IMR-90 (cell line): ENCODE results near the gene MID1. TPM values are rescaled to one million over a fixed set of nuclear protein-coding genes. Genes with fewer than 3 reads are reported as not detected.

Source experiments
- ATAC-seq: fragments of 200-7000 bp; cut with Tn5 transposase; 2 replicates; pipeline ENCODE4 v1.9.1; 2020; ENCODE audit warnings: low read depth, mild to moderate bottlenecking, moderate library complexity
- BruUV-seq: library from RNA; stranded (reverse); fragments of 400-500 nt; replicated peaks from 2 replicates; lab custom pipeline; 2021; lab: Mats Ljungman, UMichigan
- CTCF ChIA-PET: fragments of 300-600 bp; formaldehyde crosslinking; extraction: SDS; loops from one replicate; lab custom pipeline; 2021; ENCODE audit warnings: antibody characterized with exemption; lab: Yijun Ruan, JAX
- POLR2A ChIA-PET: fragments of 300-600 bp; sonication (Branson Sonifier 250); formaldehyde crosslinking; loops from one replicate; lab custom pipeline; 2022; ENCODE audit warnings: antibody characterized with exemption; ENCODE audit not compliant: unreplicated experiment; lab: Charles Lee
- DNase-seq: peaks from one replicate; pipeline ENCODE4 v3.0.0; 2013
- H2AFZ ChIP-seq: replicated peaks from 2 replicates; pipeline ENCODE3; 2013; ENCODE audit warnings: low read length, mild to moderate bottlenecking; ENCODE audit not compliant: poor library complexity
- H2AK5ac ChIP-seq: 2 replicates; pipeline ENCODE4 v1.6.1; 2013; ENCODE audit warnings: low read depth, low read length, inconsistent platforms
- H2AK9ac ChIP-seq: replicated peaks from 2 replicates; pipeline ENCODE3; 2013; ENCODE audit warnings: mild to moderate bottlenecking, low read depth, low read length, moderate library complexity; ENCODE audit not compliant: poor library complexity
- H2BK120ac ChIP-seq: 2 replicates; pipeline ENCODE4 v1.6.1; 2013; ENCODE audit warnings: low read depth, low read length, inconsistent platforms
- H2BK15ac ChIP-seq: 3 replicates; pipeline ENCODE4 v1.6.1; 2013; ENCODE audit warnings: low read depth, low read length, inconsistent platforms
- H2BK20ac ChIP-seq: 2 replicates; pipeline ENCODE4 v1.6.1; 2013; ENCODE audit warnings: low read depth, mild to moderate bottlenecking, inconsistent platforms, low read length, moderate library complexity
- H2BK5ac ChIP-seq: 2 replicates; pipeline ENCODE4 v1.6.1; 2013; ENCODE audit warnings: mild to moderate bottlenecking, low read depth, low read length, inconsistent platforms; ENCODE audit not compliant: poor library complexity, severe bottlenecking
- H3K14ac ChIP-seq: replicated peaks from 2 replicates; pipeline ENCODE4 v1.6.1; 2013; ENCODE audit warnings: low read depth, low read length, inconsistent platforms
- H3K18ac ChIP-seq: 2 replicates; pipeline ENCODE4 v1.6.1; 2013; ENCODE audit warnings: low read depth, low read length, control low read depth
- H3K23ac ChIP-seq: 2 replicates; pipeline ENCODE4 v1.6.1; 2013; ENCODE audit warnings: low read depth, low read length, inconsistent platforms
- H3K27ac ChIP-seq: 2 replicates; pipeline ENCODE4 v1.5.1; 2013; ENCODE audit warnings: mild to moderate bottlenecking, control low read depth, low read length; ENCODE audit not compliant: insufficient read depth
- H3K27me3 ChIP-seq: 2 replicates; pipeline ENCODE4 v1.6.1; 2013; ENCODE audit warnings: low read length; ENCODE audit not compliant: control insufficient read depth, insufficient read depth
- H3K36me3 ChIP-seq: 2 replicates; pipeline ENCODE4 v1.6.1; 2013; ENCODE audit warnings: low read length, mixed read lengths; ENCODE audit not compliant: control insufficient read depth, insufficient read depth
- H3K4ac ChIP-seq: 2 replicates; pipeline ENCODE4 v1.6.1; 2013; ENCODE audit warnings: low read depth, low read length, inconsistent platforms
- H3K4me1 ChIP-seq: 2 replicates; pipeline ENCODE4 v1.6.1; 2013; ENCODE audit warnings: low read length, mixed read lengths; ENCODE audit not compliant: control insufficient read depth, insufficient read depth
- H3K4me2 ChIP-seq: 2 replicates; pipeline ENCODE4 v1.6.1; 2013; ENCODE audit warnings: low read depth, mild to moderate bottlenecking, control low read depth, low read length, moderate library complexity
- H3K4me3 ChIP-seq: 2 replicates; pipeline ENCODE4 v1.5.1; 2013; ENCODE audit warnings: low read depth, mild to moderate bottlenecking, control low read depth, low read length, moderate library complexity; ENCODE audit not compliant: insufficient read depth
- H3K56ac ChIP-seq: 2 replicates; pipeline ENCODE4 v1.6.1; 2013; ENCODE audit warnings: low read length, inconsistent platforms; ENCODE audit not compliant: insufficient read depth; ENCODE audit errors: extremely low read depth
- H3K79me1 ChIP-seq, 2 experiments: 2 replicates each; pipeline ENCODE4 v1.6.1; 2013; ENCODE audit warnings: low read length in 2 of 2, inconsistent platforms in 1 of 2, low read depth in 1 of 2
- H3K9ac ChIP-seq: 2 replicates; pipeline ENCODE4 v1.6.1; 2013; ENCODE audit warnings: low read depth, low read length, control low read depth
- H3K9me1 ChIP-seq: 2 replicates; pipeline ENCODE4 v1.6.1; 2013; ENCODE audit warnings: low read length, inconsistent platforms; ENCODE audit not compliant: insufficient read depth
- H3K9me3 ChIP-seq: 2 replicates; pipeline ENCODE4 v1.6.1; 2013; ENCODE audit warnings: low read length; ENCODE audit not compliant: control insufficient read depth, insufficient read depth
- H4K20me1 ChIP-seq: 2 replicates; pipeline ENCODE4 v1.6.1; 2013; ENCODE audit warnings: low read length, inconsistent platforms; ENCODE audit not compliant: insufficient read depth
- H4K5ac ChIP-seq: 2 replicates; pipeline ENCODE4 v1.6.1; 2013; ENCODE audit warnings: mild to moderate bottlenecking, low read depth, low read length, control low read depth
- H4K8ac ChIP-seq, 2 experiments: 2 replicates each; pipeline ENCODE4 v1.6.1; 2013; ENCODE audit warnings: low read depth in 2 of 2, low read length in 2 of 2, control low read depth in 1 of 2, inconsistent platforms in 1 of 2
- H4K91ac ChIP-seq: 2 replicates; pipeline ENCODE4 v1.6.1; 2013; ENCODE audit warnings: low read depth, low read length, inconsistent platforms; ENCODE audit not compliant: insufficient read depth
- BHLHE40 ChIP-seq: fragments of 150-350 bp; IDR thresholded peaks from 2 replicates; pipeline ENCODE4 v1.6.1; 2016; ENCODE audit warnings: mild to moderate bottlenecking, low read depth, low read length
- CEBPB ChIP-seq: IDR thresholded peaks from 2 replicates; pipeline ENCODE4 v1.6.1; 2012; ENCODE audit warnings: low read depth, low read length, improper control_type of control experiment
- CTCF ChIP-seq: conservative IDR thresholded peaks from 2 replicates; pipeline ENCODE4 v1.5.1; 2012; ENCODE audit warnings: mild to moderate bottlenecking, low read depth, low read length, improper control_type of control experiment
- MAFK ChIP-seq: IDR thresholded peaks from 2 replicates; pipeline ENCODE4 v1.6.1; 2012; ENCODE audit warnings: low read depth, low read length, improper control_type of control experiment
- MAZ ChIP-seq: IDR thresholded peaks from 2 replicates; pipeline ENCODE4 v1.6.1; 2012; ENCODE audit warnings: low read depth, mild to moderate bottlenecking, low read length, improper control_type of control experiment, moderate library complexity, borderline replicate concordance
- MXI1 ChIP-seq: IDR thresholded peaks from 2 replicates; pipeline ENCODE4 v1.6.1; 2012; ENCODE audit warnings: low read depth, mild to moderate bottlenecking, low read length, moderate library complexity, borderline replicate concordance
- NFE2L2 ChIP-seq: fragments of 150-350 bp; IDR thresholded peaks from 2 replicates; pipeline ENCODE4 v1.6.1; 2016; ENCODE audit warnings: low read depth, mild to moderate bottlenecking, low read length
- POLR2A ChIP-seq: IDR thresholded peaks from 2 replicates; pipeline ENCODE4 v1.6.1; 2012; ENCODE audit warnings: mild to moderate bottlenecking, low read depth, low read length
- RCOR1 ChIP-seq: IDR thresholded peaks from 2 replicates; pipeline ENCODE4 v1.6.1; 2012; ENCODE audit warnings: mild to moderate bottlenecking, low read length, improper control_type of control experiment; ENCODE audit not compliant: insufficient replicate concordance
- RFX5 ChIP-seq: IDR thresholded peaks from 2 replicates; pipeline ENCODE4 v1.8.0; 2012; ENCODE audit warnings: low read depth, mild to moderate bottlenecking, low read length, moderate library complexity
- SMC3 ChIP-seq: fragments of 150-350 bp; IDR thresholded peaks from 2 replicates; pipeline ENCODE4 v1.6.1; 2016; ENCODE audit warnings: low read depth, mild to moderate bottlenecking, antibody characterized with exemption, low read length, moderate library complexity
- WGBS, 2 experiments: methylation state at CpG; one replicate each; pipeline versions ENCODE4 v1.1.5 to v1.1.7; 2013; ENCODE audit warnings: missing lambda C conversion rate in 2 of 2; ENCODE audit not compliant: insufficient read length in 1 of 2; ENCODE audit errors: extremely low coverage in 2 of 2; 5-methylcytosine and 5-hydroxymethylcytosine counted together
- dilution Hi-C: fragments of 300-500 bp; cut with HindIII; formaldehyde crosslinking; loops from one replicate; pipeline ENCODE4 v1.14.3; 2018; ENCODE audit warnings: low sequenced_read_pairs; ENCODE audit not compliant: unreplicated experiment
- in situ Hi-C: fragments of 300-500 bp; cut with MboI; formaldehyde crosslinking; loops from 3 replicates; pipeline ENCODE4 v1.14.3; 2019; ENCODE audit warnings: low sequenced_read_pairs, inconsistent platforms, mixed read lengths
- intact Hi-C: fragments of 100-400 bp; cut with micrococcal nuclease; formaldehyde crosslinking; loops from 2 replicates; pipeline ENCODE4 v1.10.0; 2022
- polyA plus RNA-seq, 3 experiments: library from polyadenylated mRNA; depleted of rRNA; stranded (reverse); fragments of >200 nt; gene quantifications; 2 replicates each; pipeline ENCODE4 v1.2.3, GENCODE V29; 2012; ENCODE audit warnings: low replicate concordance in 1 of 3
- total RNA-seq: library from RNA; depleted of rRNA; stranded (reverse); fragments of >200 nt; gene quantifications from 2 replicates; pipeline ENCODE4 v1.2.3, GENCODE V29; 2012

MID1 gene
- total and polyA plus RNA-seq, 2 of the 4 experiments (the other 2 are of a cell fraction): 37.2 to 106 TPM

DNA sequence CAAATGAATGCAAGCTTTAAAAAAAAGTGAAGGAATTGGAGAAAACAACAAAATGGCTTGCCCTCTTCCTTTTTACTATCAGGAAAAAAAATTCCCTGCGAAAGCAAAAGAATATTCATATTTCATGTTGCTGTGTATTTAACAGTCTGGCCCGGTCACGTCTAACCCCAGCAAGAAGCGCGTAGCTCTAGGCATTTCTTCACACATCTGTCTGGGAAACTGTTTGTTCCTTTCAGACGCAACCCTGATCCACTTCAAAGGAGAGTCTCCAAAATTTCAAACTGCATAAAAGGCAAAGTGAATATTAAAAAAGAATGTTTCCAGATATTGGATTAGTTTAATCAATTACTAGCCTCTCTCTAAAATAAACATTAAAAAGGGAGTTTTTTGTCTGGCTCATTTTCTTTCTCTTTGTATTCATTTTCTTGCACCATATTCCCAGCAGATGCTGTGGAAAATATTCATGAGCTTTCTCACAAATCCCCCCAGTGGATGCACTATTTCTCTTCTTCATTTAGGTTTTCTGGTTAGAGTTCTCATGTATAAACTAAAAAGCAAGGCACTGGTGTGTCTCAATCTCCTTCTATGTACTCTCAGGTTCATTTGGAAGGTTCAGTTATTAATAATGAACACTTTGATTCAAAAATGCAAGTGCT lies 145.3 kb downstream of the MID1 start:
- H3K9ac ChIP-seq: no peak overlapping the region
- TF ChIP-seq CEBPB (no peak), CTCF (no peak), SMC3 (no peak), NFE2L2 (no peak), POLR2A (no peak), MXI1 (no peak), BHLHE40 (no peak), MAFK (no peak), MAZ (no peak), RCOR1 (no peak), RFX5 (no peak)
- BruUV-seq: no TSS peak
- no peaks in the 10 kb centered on the region for H3K9me3 ChIP-seq
- no peak overlapping the region for H2BK5ac ChIP-seq
- H3K56ac ChIP-seq: no peak overlapping the region
- H3K14ac ChIP-seq: no peak overlapping the region
- H3K4me3 ChIP-seq: no peak overlapping the region
- peaks cover 0 to 5% of the 10 kb centered on the region in 2 experiments; a peak in 1 of 4 replicates for H3K79me1 ChIP-seq
- no peak overlapping the region for H4K8ac ChIP-seq
- dilution Hi-C loops: no loop called here
- H3K27ac ChIP-seq: no peak overlapping the region
- H2AK5ac ChIP-seq: no peak overlapping the region
- no peak overlapping the region for H3K23ac ChIP-seq
- H4K91ac ChIP-seq: no peak overlapping the region
- WGBS, 2 experiments: no CpG with 5 or more reads among the region's 6 CpGs
- no peak overlapping the region for H3K18ac ChIP-seq
- POLR2A ChIA-PET: no interaction called here
- intact Hi-C loops: loop anchor here (5.0 kb wide), 1 partner anchor 142 kb away; no protein-coding TSS in a partner anchor
- no peak overlapping the region for H4K5ac ChIP-seq
- no peaks in the 10 kb centered on the region for H4K20me1 ChIP-seq
- H3K36me3 ChIP-seq: peaks cover 6% of the 10 kb centered on the region
- H2AFZ ChIP-seq: no peak overlapping the region
- H2BK20ac ChIP-seq: no peak overlapping the region
- H3K9me1 ChIP-seq: no peaks in the 10 kb centered on the region
- no peak overlapping the region for H3K4ac ChIP-seq
- H2BK120ac ChIP-seq: no peak overlapping the region
- H3K4me1 ChIP-seq: peaks cover 8% of the 10 kb centered on the region; the same call in 1 of the 2 replicates
- no peak overlapping the region for H2AK9ac ChIP-seq
- CTCF ChIA-PET: interaction anchor here (1.0 kb wide), 1 partner anchor 18 kb away, joined by 3 read pairs; no protein-coding TSS in a partner anchor
- no peak overlapping the region for H3K4me2 ChIP-seq
- DNase-seq: no peak
- H3K27me3 ChIP-seq: no peaks in the 10 kb centered on the region
- in situ Hi-C loops: no loop called here
- ATAC-seq: no peak
- H2BK15ac ChIP-seq: no peak overlapping the region
